Activated T-cell treated with anti-CD3 and anti-CD28 coated beads, Interleukin-2, amount 50 U/mL, for 1 hour (primary cell): Measurements from ENCODE around the gene MTNR1A.
"Not testable (repeated sequence)": the region's sequence is repeated elsewhere in the genome, so short reads cannot be mapped to it uniquely, and the experiment has no call there.

Experiments
- DNase-seq: peaks from one replicate; pipeline ENCODE4 v3.0.0-alpha.2; 2020

Gene MTNR1A

GRCh38 chr4:186560647-186561046 is 5.3 kb upstream of the MTNR1A start:
- no peak for DNase-seq

- no peak for DNase-seq
Observed at GRCh38 chr4:186557486-186557885, 2.1 kb upstream of the MTNR1A start.

- no peak for DNase-seq
Observed at GRCh38 chr4:186557061-186557460, 1.7 kb upstream of the MTNR1A start.

- DNase-seq = no peak
Observed at GRCh38 chr4:186554539-186554913, 841 bp downstream of the MTNR1A start.

- DNase-seq = no peak
Observed at GRCh38 chr4:186553717-186554116, 1.6 kb downstream of the MTNR1A start.

GRCh38 chr4:186551849-186552248 is 3.5 kb downstream of the MTNR1A start:
- no peak for DNase-seq

GRCh38 chr4:186545436-186545835 is 9.9 kb downstream of the MTNR1A start:
- DNase-seq = no peak

- no peak for DNase-seq
Observed at GRCh38 chr4:186543206-186543605, 12.2 kb downstream of the MTNR1A start.

GRCh38 chr4:186541801-186542200 is 13.6 kb downstream of the MTNR1A start:
- DNase-seq = no peak

GRCh38 chr4:186537843-186538521 is 17.4 kb downstream of the MTNR1A start:
- DNase-seq = no peak

GRCh38 chr4:186536285-186536684 is 19.1 kb downstream of the MTNR1A start:
- DNase-seq = no peak

GRCh38 chr4:186534056-186534455 is 21.3 kb downstream of the MTNR1A start:
- no peak for DNase-seq

GRCh38 chr4:186523927-186524326 is 31.4 kb downstream of the MTNR1A start:
- DNase-seq = not testable (repeated sequence)

GRCh38 chr4:186516287-186516686 is 39.1 kb downstream of the MTNR1A start:
- DNase-seq = no peak

- DNase-seq = no peak
Observed at GRCh38 chr4:186514271-186514950, 41.0 kb downstream of the MTNR1A start.

GRCh38 chr4:186504771-186505170 is 50.6 kb downstream of the MTNR1A start:
- not testable (repeated sequence) for DNase-seq

- no peak for DNase-seq
Observed at GRCh38 chr4:186502231-186502630, 53.1 kb downstream of the MTNR1A start.

GRCh38 chr4:186501554-186501953 is 53.8 kb downstream of the MTNR1A start:
- no peak for DNase-seq

- no peak for DNase-seq
Observed at GRCh38 chr4:186500721-186501304, 54.6 kb downstream of the MTNR1A start.

GRCh38 chr4:186499467-186499866 is 55.9 kb downstream of the MTNR1A start:
- no peak for DNase-seq

- DNase-seq = no peak
Observed at GRCh38 chr4:186497043-186497442, 58.3 kb downstream of the MTNR1A start.

GRCh38 chr4:186494496-186494895 is 60.9 kb downstream of the MTNR1A start:
- DNase-seq = no peak

GRCh38 chr4:186487726-186488125 is 67.6 kb downstream of the MTNR1A start:
- DNase-seq = no peak

GRCh38 chr4:186486172-186486571 is 69.2 kb downstream of the MTNR1A start:
- DNase-seq = no peak
